ENCODE results near the gene SCO1. TPM values are rescaled to one million over a fixed set of nuclear protein-coding genes. Genes with fewer than 3 reads are reported as not detected.
A peak's percentile ranks its signal among the peaks of the same experiment; 100 is the strongest.

The SCO1 gene
- 43.9 TPM for polyA plus RNA-seq
- long read RNA-seq, donor 1, full-length matches to known transcripts, result 4 of 4 reads
- long read RNA-seq, donor 1, partial matches to known transcripts, result 0 of 4 reads
- long read RNA-seq, donor 1, other reads (novel, unspliced or antisense), result 0 of 4 reads
- long read RNA-seq, donor 2, full-length matches to known transcripts, result 11 of 11 reads
- long read RNA-seq, donor 2, partial matches to known transcripts, result 0 of 11 reads
- long read RNA-seq, donor 2, other reads (novel, unspliced or antisense), result 0 of 11 reads
- long read RNA-seq, donor 3, result 0 reads
- long read RNA-seq, donor 4, full-length matches to known transcripts, result 4 of 4 reads
- long read RNA-seq, donor 4, partial matches to known transcripts, result 0 of 4 reads
- long read RNA-seq, donor 4, other reads (novel, unspliced or antisense), result 0 of 4 reads
- long read RNA-seq, donor 5, full-length matches to known transcripts, result 8 of 8 reads
- long read RNA-seq, donor 5, partial matches to known transcripts, result 0 of 8 reads
- long read RNA-seq, donor 5, other reads (novel, unspliced or antisense), result 0 of 8 reads
- long read RNA-seq, donor 6, full-length matches to known transcripts, result 22 of 27 reads
- long read RNA-seq, donor 6, partial matches to known transcripts, result 5 of 27 reads
- long read RNA-seq, donor 6, other reads (novel, unspliced or antisense), result 0 of 27 reads
- long read RNA-seq, donor 7, full-length matches to known transcripts, result 6 of 6 reads
- long read RNA-seq, donor 7, partial matches to known transcripts, result 0 of 6 reads
- long read RNA-seq, donor 7, other reads (novel, unspliced or antisense), result 0 of 6 reads
- long read RNA-seq, donor 8, full-length matches to known transcripts, result 23 of 23 reads
- long read RNA-seq, donor 8, partial matches to known transcripts, result 0 of 23 reads
- long read RNA-seq, donor 8, other reads (novel, unspliced or antisense), result 0 of 23 reads
- long read RNA-seq, donor 9, full-length matches to known transcripts, result 17 of 17 reads
- long read RNA-seq, donor 9, partial matches to known transcripts, result 0 of 17 reads
- long read RNA-seq, donor 9, other reads (novel, unspliced or antisense), result 0 of 17 reads
- long read RNA-seq, donor 10, full-length matches to known transcripts, result 26 of 26 reads
- long read RNA-seq, donor 10, partial matches to known transcripts, result 0 of 26 reads
- long read RNA-seq, donor 10, other reads (novel, unspliced or antisense), result 0 of 26 reads
- long read RNA-seq, donor 11, full-length matches to known transcripts, result 11 of 11 reads
- long read RNA-seq, donor 11, partial matches to known transcripts, result 0 of 11 reads
- long read RNA-seq, donor 11, other reads (novel, unspliced or antisense), result 0 of 11 reads

DNA sequence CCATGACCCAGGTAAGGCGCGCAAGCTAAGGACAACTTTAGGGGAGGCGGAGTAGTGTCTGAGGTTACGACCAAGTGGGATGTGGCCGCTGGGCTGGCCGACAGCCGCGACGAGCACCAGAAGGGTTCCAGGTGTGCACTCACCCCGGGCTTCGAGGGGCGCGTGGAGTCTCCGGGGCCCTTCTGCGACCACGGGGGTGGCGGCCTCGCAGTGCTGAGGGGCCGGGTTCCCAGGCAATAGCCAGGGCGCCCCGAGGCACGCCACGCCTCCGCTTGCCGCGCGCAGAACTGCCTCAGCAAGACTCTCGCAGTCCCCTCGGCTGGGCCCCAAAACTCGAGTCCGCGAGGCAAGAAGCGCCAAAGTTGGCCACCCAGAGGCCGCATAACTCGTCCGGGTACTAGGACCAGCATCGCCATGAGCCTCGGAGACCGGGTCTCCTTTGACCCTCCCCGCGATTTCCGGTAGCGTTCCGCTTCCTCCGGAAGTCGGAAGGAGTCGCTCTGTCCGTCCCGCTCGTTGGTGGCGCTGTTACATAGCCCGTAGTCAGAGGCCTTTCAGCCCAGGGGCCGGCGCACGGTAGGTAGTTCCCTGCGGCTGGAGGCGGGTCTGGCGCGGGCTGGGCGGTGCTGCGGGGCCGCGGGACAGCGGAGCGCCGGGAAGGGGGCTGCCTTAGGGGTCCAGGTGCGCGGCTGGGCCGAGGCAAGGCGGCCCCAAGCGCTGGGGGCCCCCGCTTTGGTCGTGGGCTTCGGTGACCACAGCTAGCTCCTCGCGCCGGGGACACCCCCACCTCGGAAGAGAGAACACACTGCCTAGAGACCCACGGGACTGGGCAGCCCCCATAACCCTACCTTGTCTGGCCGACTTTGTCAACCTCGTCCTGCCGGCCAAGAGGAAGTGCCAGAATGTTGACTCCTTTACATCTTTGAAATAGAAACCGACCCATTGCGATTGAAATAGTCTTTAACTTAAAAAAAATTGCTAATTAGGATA is at the start of gene SCO1, which contains the start of gene ADPRM:
Gene SCO1 (minus strand): TSS at position 442 of the 990 bp plus-strand sequence. CDS start 26 bp downstream, at position 416.
Gene ADPRM (plus strand): TSS at position 503 of the 990 bp plus-strand sequence. CDS start 7,333 bp downstream, outside the sequence.
- Histone ChIP-seq H3K27me3 (ENCODE audit: control insufficient read depth, insufficient read depth, low read length) (no peaks in the 10 kb centered on the region), H3K36me3 (ENCODE audit: control insufficient read depth, insufficient read depth, low read length) (peaks cover 24% of the 10 kb centered on the region), H3K4me3 (ENCODE audit: low read length) (peak within 1 kb of the TSS; percentile 97), H3K9me3 (ENCODE audit: control insufficient read depth, low read depth, low read length) (no peaks in the 10 kb centered on the region), H3K27ac (ENCODE audit: low read length) (peak within 1 kb of the TSS; percentile 93), H3K4me1 (ENCODE audit: control insufficient read depth, insufficient read depth, low read length) (peaks cover 9% of the 10 kb centered on the region)
- DNase-seq, result peak; percentile 95 to 97
- no CpG with 5 or more reads among the region's 84 CpGs for WGBS (ENCODE audit: insufficient coverage, low lambda C conversion rate)

- DNase-seq, result peak in 1 of 2 donors; percentile 71
- Histone ChIP-seq H3K36me3 (ENCODE audit: control insufficient read depth, insufficient read depth, low read length) (no peaks in the 10 kb centered on the region), H3K27me3 (ENCODE audit: control insufficient read depth, insufficient read depth, low read length) (no peaks in the 10 kb centered on the region), H3K9me3 (ENCODE audit: control insufficient read depth, low read depth, low read length) (no peaks in the 10 kb centered on the region), H3K4me3 (ENCODE audit: low read length) (no peak overlapping the region), H3K27ac (ENCODE audit: low read length) (peak overlapping the region; percentile 86), H3K4me1 (ENCODE audit: control insufficient read depth, insufficient read depth, low read length) (peaks cover 26% of the 10 kb centered on the region)
- WGBS (ENCODE audit: insufficient coverage, low lambda C conversion rate), result no CpG with 5 or more reads among the region's 6 CpGs
Measured at GRCh38 chr17:10745231-10745630, 47.9 kb upstream of the SCO1 start.

GRCh38 chr17:10744501-10745000 is 47.2 kb upstream of the SCO1 start:
- WGBS (ENCODE audit: insufficient coverage, low lambda C conversion rate), result no CpG with 5 or more reads among the region's 7 CpGs
- peak in 1 of 2 donors; percentile 77 for DNase-seq
- H3K36me3 ChIP-seq (ENCODE audit: control insufficient read depth, insufficient read depth, low read length), result no peaks in the 10 kb centered on the region
- peaks cover 30% of the 10 kb centered on the region for H3K4me1 ChIP-seq (ENCODE audit: control insufficient read depth, insufficient read depth, low read length)
- H3K9me3 ChIP-seq (ENCODE audit: control insufficient read depth, low read depth, low read length), result no peaks in the 10 kb centered on the region
- H3K27ac ChIP-seq (ENCODE audit: low read length), result peak overlapping the region; percentile 86
- no peaks in the 10 kb centered on the region for H3K27me3 ChIP-seq (ENCODE audit: control insufficient read depth, insufficient read depth, low read length)
- no peak overlapping the region for H3K4me3 ChIP-seq (ENCODE audit: low read length)

- Histone ChIP-seq H3K27ac (ENCODE audit: low read length) (no peak overlapping the region), H3K4me1 (ENCODE audit: control insufficient read depth, insufficient read depth, low read length) (peaks cover 37% of the 10 kb centered on the region), H3K27me3 (ENCODE audit: control insufficient read depth, insufficient read depth, low read length) (no peaks in the 10 kb centered on the region), H3K4me3 (ENCODE audit: low read length) (no peak overlapping the region), H3K9me3 (ENCODE audit: control insufficient read depth, low read depth, low read length) (no peaks in the 10 kb centered on the region), H3K36me3 (ENCODE audit: control insufficient read depth, insufficient read depth, low read length) (no peaks in the 10 kb centered on the region)
- 83% methylated on average over 3 of the region's 8 CpGs for WGBS (ENCODE audit: insufficient coverage, low lambda C conversion rate)
- no peak for DNase-seq
Measured at GRCh38 chr17:10743316-10744009, 46.1 kb upstream of the SCO1 start.

- Histone ChIP-seq H3K4me1 (ENCODE audit: control insufficient read depth, insufficient read depth, low read length) (peaks cover 47% of the 10 kb centered on the region), H3K9me3 (ENCODE audit: control insufficient read depth, low read depth, low read length) (no peaks in the 10 kb centered on the region), H3K4me3 (ENCODE audit: low read length) (no peak overlapping the region), H3K27me3 (ENCODE audit: control insufficient read depth, insufficient read depth, low read length) (no peaks in the 10 kb centered on the region), H3K36me3 (ENCODE audit: control insufficient read depth, insufficient read depth, low read length) (no peaks in the 10 kb centered on the region), H3K27ac (ENCODE audit: low read length) (no peak overlapping the region)
- no CpG with 5 or more reads among the region's 6 CpGs for WGBS (ENCODE audit: insufficient coverage, low lambda C conversion rate)
- DNase-seq, result no peak
Measured at GRCh38 chr17:10742431-10742830, 45.1 kb upstream of the SCO1 start.

DNA sequence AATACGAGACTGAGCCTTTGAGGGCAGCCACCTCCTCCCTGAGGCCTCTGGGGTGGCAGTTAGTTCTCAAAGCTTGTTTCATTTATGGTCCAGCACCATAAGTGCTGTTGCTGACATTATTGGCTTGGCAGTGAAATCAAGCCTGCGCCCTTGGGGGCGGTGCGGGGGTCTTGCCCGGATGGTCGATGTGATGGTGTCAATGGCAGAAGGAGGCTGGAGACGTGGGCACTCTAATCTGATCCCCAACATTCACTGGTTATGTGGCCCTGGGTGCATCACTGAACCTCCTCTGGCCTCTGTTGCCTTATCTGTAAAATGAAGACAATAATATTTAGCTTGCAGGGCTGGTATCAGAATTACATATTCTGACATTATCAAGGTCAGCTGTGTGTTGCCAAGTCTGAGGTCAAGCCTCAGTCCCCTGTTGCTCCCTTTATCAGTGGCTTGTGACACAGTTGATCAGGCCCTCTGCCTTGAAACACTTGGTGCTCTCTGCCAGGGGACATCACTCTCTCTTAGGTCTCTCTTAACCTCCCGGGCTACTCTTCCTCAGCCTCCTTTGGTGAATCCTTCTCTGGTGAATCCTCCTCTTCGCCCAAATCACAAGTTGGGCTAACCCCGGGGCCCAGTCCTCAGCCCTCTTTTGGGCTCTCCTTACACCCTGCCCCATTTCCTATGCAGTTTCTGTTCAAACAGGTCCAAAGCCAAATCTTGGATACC is 44.2 kb upstream of the SCO1 start:
- DNase-seq, result no peak
- Histone ChIP-seq H3K36me3 (ENCODE audit: control insufficient read depth, insufficient read depth, low read length) (no peaks in the 10 kb centered on the region), H3K27ac (ENCODE audit: low read length) (no peak overlapping the region), H3K27me3 (ENCODE audit: control insufficient read depth, insufficient read depth, low read length) (no peaks in the 10 kb centered on the region), H3K4me1 (ENCODE audit: control insufficient read depth, insufficient read depth, low read length) (peaks cover 51% of the 10 kb centered on the region), H3K4me3 (ENCODE audit: low read length) (no peak overlapping the region), H3K9me3 (ENCODE audit: control insufficient read depth, low read depth, low read length) (no peaks in the 10 kb centered on the region)
- WGBS (ENCODE audit: insufficient coverage, low lambda C conversion rate), result 100% methylated on average over 2 of the region's 10 CpGs

- H3K27ac ChIP-seq (ENCODE audit: low read length), result peak overlapping the region; percentile 53
- no peaks in the 10 kb centered on the region for H3K27me3 ChIP-seq (ENCODE audit: control insufficient read depth, insufficient read depth, low read length)
- H3K4me3 ChIP-seq (ENCODE audit: low read length), result no peak overlapping the region
- peaks cover 42% of the 10 kb centered on the region for H3K4me1 ChIP-seq (ENCODE audit: control insufficient read depth, insufficient read depth, low read length)
- DNase-seq, result peak in 1 of 2 donors; percentile 50
- no peaks in the 10 kb centered on the region for H3K36me3 ChIP-seq (ENCODE audit: control insufficient read depth, insufficient read depth, low read length)
- H3K9me3 ChIP-seq (ENCODE audit: control insufficient read depth, low read depth, low read length), result no peaks in the 10 kb centered on the region
- no CpG with 5 or more reads among the region's 5 CpGs for WGBS (ENCODE audit: insufficient coverage, low lambda C conversion rate)
Measured at GRCh38 chr17:10739386-10739785, 42.1 kb upstream of the SCO1 start.

GRCh38 chr17:10738521-10739258 is 41.4 kb upstream of the SCO1 start:
- no peak overlapping the region for H3K4me3 ChIP-seq (ENCODE audit: low read length)
- WGBS (ENCODE audit: insufficient coverage, low lambda C conversion rate), result 75% methylated on average over 1 of the region's 5 CpGs
- H3K27me3 ChIP-seq (ENCODE audit: control insufficient read depth, insufficient read depth, low read length), result no peaks in the 10 kb centered on the region
- DNase-seq, result peak in 1 of 2 donors; percentile 80
- H3K9me3 ChIP-seq (ENCODE audit: control insufficient read depth, low read depth, low read length), result no peaks in the 10 kb centered on the region
- H3K27ac ChIP-seq (ENCODE audit: low read length), result peak overlapping the region; percentile 96
- H3K4me1 ChIP-seq (ENCODE audit: control insufficient read depth, insufficient read depth, low read length), result peaks cover 44% of the 10 kb centered on the region
- no peaks in the 10 kb centered on the region for H3K36me3 ChIP-seq (ENCODE audit: control insufficient read depth, insufficient read depth, low read length)
